OCI-M2 (cell line): ENCODE data around the gene SOX12.
A peak's percentile ranks its signal among the peaks of the same experiment; 100 is the strongest.

Experiments
- DNase-seq: peaks from one replicate; lab custom pipeline; 2025; ENCODE audit not compliant: unreplicated experiment; lab: John Stamatoyannopoulos, UW

Gene SOX12

GRCh38 chr20:301886-302848 is 23.2 kb upstream of the SOX12 start:
- no peak for DNase-seq

- no peak for DNase-seq
Measured at GRCh38 chr20:305745-306144, 19.6 kb upstream of the SOX12 start.

GRCh38 chr20:308427-309038 is 16.8 kb upstream of the SOX12 start:
- no peak for DNase-seq

GRCh38 chr20:309306-309840 is 16.0 kb upstream of the SOX12 start:
- no peak for DNase-seq

GRCh38 chr20:309841-310644 is 15.3 kb upstream of the SOX12 start:
- DNase-seq, result no peak

GRCh38 chr20:310645-311044 is 14.7 kb upstream of the SOX12 start:
- DNase-seq, result no peak

GRCh38 chr20:311609-312008 is 13.7 kb upstream of the SOX12 start:
- no peak for DNase-seq

- no peak for DNase-seq
Measured at GRCh38 chr20:312067-312466, 13.3 kb upstream of the SOX12 start.

- DNase-seq, result no peak
Measured at GRCh38 chr20:312866-313265, 12.5 kb upstream of the SOX12 start.

GRCh38 chr20:313402-313801 is 11.9 kb upstream of the SOX12 start:
- DNase-seq, result no peak

GRCh38 chr20:313948-314347 is 11.4 kb upstream of the SOX12 start:
- DNase-seq, result no peak

GRCh38 chr20:316316-317068 is 8.9 kb upstream of the SOX12 start:
- no peak for DNase-seq

- peak; percentile 84 for DNase-seq
Measured at GRCh38 chr20:324177-325044, 941 bp upstream of the SOX12 start.

- no peak for DNase-seq
Measured at GRCh38 chr20:325889-326644, 715 bp downstream of the SOX12 start.

GRCh38 chr20:326645-327185 is 1.4 kb downstream of the SOX12 start:
- DNase-seq, result no peak

GRCh38 chr20:327186-328026 is 2.1 kb downstream of the SOX12 start:
- peak; percentile 73 for DNase-seq

GRCh38 chr20:328027-328974 is 2.9 kb downstream of the SOX12 start:
- DNase-seq, result no peak
